HepG2 (cell line): ENCODE measurements around the gene DTHD1. TPM values are rescaled to one million over a fixed set of nuclear protein-coding genes. Genes with fewer than 3 reads are reported as not detected.

ENCODE experiments used
- ATAC-seq: fragments of 200-7000 bp; cut with Tn5 transposase; 3 replicates; pipeline ENCODE4 v1.9.1; 2020; ENCODE audit warnings: mild to moderate bottlenecking, moderate library complexity
- BruUV-seq: library from RNA; stranded (reverse); fragments of 400-500 nt; replicated peaks from 2 replicates; lab custom pipeline; 2021; lab: Mats Ljungman, UMichigan
- CTCF ChIA-PET: fragments of 300-600 bp; formaldehyde crosslinking; extraction: SDS; loops from one replicate; lab custom pipeline; 2021; ENCODE audit warnings: low total read pairs, inconsistent platforms, low intra/inter-chr PET ratio; lab: Yijun Ruan, JAX
- POLR2A ChIA-PET: fragments of 350-600 bp; sonication (Branson Sonifier 250); formaldehyde crosslinking; loops from one replicate; lab custom pipeline; 2020; ENCODE audit warnings: antibody characterized with exemption, inconsistent platforms; lab: Yijun Ruan, JAX
- DNase-seq: peaks from one replicate; pipeline ENCODE4 v3.0.0-alpha.2; 2015; ENCODE audit warnings: low spot score
- FAIRE-seq: peaks from 3 replicates; lab custom pipeline; 2011; peaks lifted over from hg19 to GRCh38; lab: Jason Lieb, UNC
- H2AFZ ChIP-seq: one replicate; pipeline ENCODE4 v1.6.1; 2011; ENCODE audit warnings: low read length, inconsistent platforms
- H3K27ac ChIP-seq: fragments of 300-600 bp; 3 replicates; pipeline ENCODE4 v1.8.0; 2011; ENCODE audit warnings: mixed run types, mild to moderate bottlenecking, mixed read lengths, low read length, inconsistent platforms; ENCODE audit not compliant: insufficient read depth; ENCODE audit errors: extremely low read length
- H3K27me3 ChIP-seq, 2 experiments: fragments of 200-600 bp in 1 of 2; 2 replicates in 1 of 2; 3 replicates in 1 of 2; pipeline versions ENCODE4 v1.6.0 to v1.8.0; 2011; ENCODE audit warnings: low read length in 2 of 2, mild to moderate bottlenecking in 2 of 2, moderate library complexity in 2 of 2, inconsistent platforms in 1 of 2; ENCODE audit not compliant: insufficient read depth in 2 of 2, control insufficient read depth in 1 of 2
- H3K36me3 ChIP-seq, 2 experiments: fragments of 200-600 bp in 1 of 2; replicated peaks in 1 of 2; 2 replicates in 1 of 2; 3 replicates in 1 of 2; pipeline versions ENCODE4 v1.5.1 to v1.8.0; 2011; ENCODE audit warnings: low read length in 2 of 2, inconsistent platforms in 1 of 2; ENCODE audit not compliant: insufficient read depth in 2 of 2, control insufficient read depth in 1 of 2
- H3K4me1 ChIP-seq: 2 replicates; pipeline ENCODE4 v1.5.1; 2012; ENCODE audit warnings: low read length, inconsistent platforms; ENCODE audit not compliant: insufficient read depth
- H3K4me2 ChIP-seq: 2 replicates; pipeline ENCODE4 v1.6.0; 2011; ENCODE audit warnings: low read depth, low read length, inconsistent platforms
- H3K4me3 ChIP-seq, 3 experiments: fragments of 200-600 bp in 1 of 3; sonication (generic), shearing (Covaris generic) in 1 of 3; replicated peaks in 1 of 3; 2 replicates each; pipeline ENCODE4 v1.5.1; 2011 to 2016; ENCODE audit warnings: low read length in 3 of 3, inconsistent platforms in 2 of 3, low read depth in 2 of 3, mild to moderate bottlenecking in 2 of 3, control low read depth in 1 of 3, mixed read lengths in 1 of 3; ENCODE audit not compliant: insufficient read depth in 1 of 3
- H3K79me2 ChIP-seq: one replicate; pipeline ENCODE4 v1.6.1; 2011; ENCODE audit warnings: low read length, inconsistent platforms; ENCODE audit not compliant: insufficient read depth
- H3K9ac ChIP-seq: 2 replicates; pipeline ENCODE4 v1.6.0; 2011; ENCODE audit warnings: mild to moderate bottlenecking, low read depth, low read length, inconsistent platforms; ENCODE audit not compliant: insufficient read depth
- H3K9me3 ChIP-seq: 2 replicates; pipeline ENCODE4 v1.5.1; 2012; ENCODE audit warnings: mild to moderate bottlenecking, low read length
- H4K20me1 ChIP-seq: 2 replicates; pipeline ENCODE4 v1.6.0; 2011; ENCODE audit warnings: inconsistent platforms, mild to moderate bottlenecking, low read length, moderate library complexity; ENCODE audit not compliant: insufficient read depth
- ARHGAP35 ChIP-seq: sonication (generic); formaldehyde crosslinking; IDR thresholded peaks from 2 replicates; pipeline ENCODE4 v1.9.0; 2022; ENCODE audit warnings: mild to moderate bottlenecking, inconsistent platforms, moderate library complexity, missing genetic modification reagents, borderline replicate concordance
- FOSL1 ChIP-seq: sonication (generic); formaldehyde crosslinking; IDR thresholded peaks from 2 replicates; pipeline ENCODE4 v1.9.0; 2021; ENCODE audit warnings: missing genetic modification reagents, borderline replicate concordance
- FOXK1 ChIP-seq: sonication (generic); formaldehyde crosslinking; IDR thresholded peaks from 2 replicates; pipeline ENCODE4 v1.4.0; 2020; ENCODE audit warnings: low read depth, missing genetic modification reagents, borderline replicate concordance
- GMEB1 ChIP-seq: sonication (generic); formaldehyde crosslinking; IDR thresholded peaks from 2 replicates; pipeline ENCODE4 v1.5.1; 2020; ENCODE audit warnings: missing genetic modification reagents, mild to moderate bottlenecking, borderline replicate concordance
- IRX3 ChIP-seq: sonication (generic); formaldehyde crosslinking; IDR thresholded peaks from 2 replicates; pipeline ENCODE4 v1.8.1; 2023; ENCODE audit warnings: mild to moderate bottlenecking, low read depth, missing genetic modification reagents, borderline replicate concordance
- MYC ChIP-seq: sonication (generic); formaldehyde crosslinking; IDR thresholded peaks from 2 replicates; pipeline ENCODE4 v1.9.0; 2021; ENCODE audit warnings: missing genetic modification reagents, borderline replicate concordance
- NR2F1 ChIP-seq, 2 experiments: fragments of 450-650 bp in 1 of 2; formaldehyde crosslinking in 1 of 2; IDR thresholded peaks; 2 replicates each; pipeline versions ENCODE4 v1.5.0 to v1.6.1; 2016 to 2020; ENCODE audit warnings: mild to moderate bottlenecking in 1 of 2, missing compliant biosample characterization in 1 of 2, missing genetic modification reagents in 1 of 2, moderate library complexity in 1 of 2
- PLSCR1 ChIP-seq: sonication (generic); formaldehyde crosslinking; IDR thresholded peaks from 2 replicates; pipeline ENCODE4 v1.5.0; 2020; ENCODE audit warnings: missing genetic modification reagents, mild to moderate bottlenecking, borderline replicate concordance
- SALL2 ChIP-seq: sonication (generic); formaldehyde crosslinking; IDR thresholded peaks from 2 replicates; pipeline ENCODE4 v1.8.1; 2023; ENCODE audit warnings: mild to moderate bottlenecking, missing genetic modification reagents, inconsistent platforms
- SMAD3 ChIP-seq: sonication (generic); formaldehyde crosslinking; IDR thresholded peaks from 2 replicates; pipeline ENCODE4 v1.4.0; 2020; ENCODE audit warnings: missing genetic modification reagents
- TARDBP ChIP-seq: sonication (generic); formaldehyde crosslinking; IDR thresholded peaks from 2 replicates; pipeline ENCODE4 v1.8.0; 2022; ENCODE audit warnings: mild to moderate bottlenecking, missing genetic modification reagents
- ZC3H4 ChIP-seq: sonication (generic); formaldehyde crosslinking; IDR thresholded peaks from 2 replicates; pipeline ENCODE4 v1.4.0; 2020; ENCODE audit warnings: missing genetic modification reagents, borderline replicate concordance
- ZNF124 ChIP-seq: sonication (generic); formaldehyde crosslinking; IDR thresholded peaks from 2 replicates; pipeline ENCODE4 v1.4.0; 2020; ENCODE audit warnings: missing genetic modification reagents
- ZSCAN12 ChIP-seq: sonication (generic); formaldehyde crosslinking; IDR thresholded peaks from 2 replicates; pipeline ENCODE4 v1.9.0; 2021; ENCODE audit warnings: mild to moderate bottlenecking, missing genetic modification reagents
- WGBS: methylation state at CpG from one replicate; pipeline ENCODE4 v1.1.6; 2017; ENCODE audit warnings: low lambda C conversion rate; 5-methylcytosine and 5-hydroxymethylcytosine counted together
- in situ Hi-C: cut with HindIII; loops from 2 replicates; pipeline ENCODE4 v1.10.0; 2017; ENCODE audit warnings: low pct_unique_long_range_greater_than_20kb; ENCODE audit not compliant: extremely low pct_ligation_motif_present
- intact Hi-C: fragments of 100-400 bp; cut with micrococcal nuclease; formaldehyde crosslinking; loops from one replicate; pipeline ENCODE4 v1.10.0; 2022; ENCODE audit not compliant: unreplicated experiment
- polyA plus RNA-seq, 8 experiments: library from polyadenylated mRNA; depleted of rRNA in 3 of 8; stranded (reverse) in 7 of 8; unstranded in 1 of 8; fragments of >200 nt; fragmentation: Illumina TruSeq in 4 of 8; extraction: Trizol in 4 of 8; gene quantifications; 2 replicates each; pipeline versions ENCODE4 v1.2.1 to v1.2.3, GENCODE V29; 2011 to 2016; ENCODE audit warnings: low read depth in 4 of 8, missing spikeins in 1 of 8, mixed read lengths in 1 of 8; ENCODE audit not compliant: insufficient read depth in 1 of 8
- total RNA-seq, 5 experiments: library from RNA; depleted of rRNA; stranded (reverse); fragments of >200 nt; fragmentation: Illumina TruSeq; extraction: Trizol; gene quantifications; 2 replicates each; pipeline ENCODE4 v1.2.3, GENCODE V29; 2016; ENCODE audit warnings: low read depth in 1 of 5
- TF ChIP-seq, protein P1 (sequence below): sonication (generic); formaldehyde crosslinking; IDR thresholded peaks from 2 replicates; pipeline ENCODE4 v1.4.0; 2020; ENCODE audit warnings: missing genetic modification reagents, borderline replicate concordance
- TF ChIP-seq, protein P2 (sequence below): sonication (generic); formaldehyde crosslinking; IDR thresholded peaks from 2 replicates; pipeline ENCODE4 v1.4.0; 2020; ENCODE audit warnings: mild to moderate bottlenecking, missing genetic modification reagents
- TF ChIP-seq, protein P3 (sequence below): sonication (generic); formaldehyde crosslinking; IDR thresholded peaks from 2 replicates; pipeline ENCODE4 v1.8.1; 2022; ENCODE audit warnings: low read depth, mild to moderate bottlenecking, missing genetic modification reagents

Gene DTHD1
- total and polyA plus RNA-seq, 2 of the 13 experiments (the other 11 are each of a cell fraction or from before 2014, with no cell fraction given): not detected

GRCh38 chr4:36260731-36261130 lies 20.7 kb upstream of the DTHD1 start:
- Histone ChIP-seq H4K20me1 (no peaks in the 10 kb centered on the region), H3K36me3 (no peaks in the 10 kb centered on the region), H3K79me2 (no peaks in the 10 kb centered on the region), H3K9me3 (no peaks in the 10 kb centered on the region), H3K9ac (no peak overlapping the region), H3K27me3 (no peaks in the 10 kb centered on the region), H2AFZ (no peak overlapping the region), H3K4me3 (no peak overlapping the region), H3K27ac (no peak overlapping the region), H3K4me1 (no peaks in the 10 kb centered on the region), H3K4me2 (no peak overlapping the region)
- intact Hi-C loops (no loop called here), in situ Hi-C loops (no loop called here)
- 2% methylated on average over 5 of the region's 5 CpGs for WGBS
- ATAC-seq (no peak), FAIRE-seq (no peak), DNase-seq (no peak)
- no TSS peak for BruUV-seq
- ChIA-PET CTCF (no interaction called here), POLR2A (no interaction called here)
- TF ChIP-seq ZNF124 (CRISPR knock-in tag) (no peak), SMAD3 (no peak), TARDBP (CRISPR knock-in tag) (no peak), SALL2 (CRISPR knock-in tag) (no peak), ARHGAP35 (CRISPR knock-in tag) (no peak), GMEB1 (no peak), PLSCR1 (CRISPR knock-in tag) (no peak), NR2F1 (CRISPR knock-in tag; IDR thresholded peaks at IDR 0.05) (no peak), ZSCAN12 (CRISPR knock-in tag) (no peak), ZC3H4 (CRISPR knock-in tag) (no peak), FOSL1 (no peak), IRX3 (no peak), FOXK1 (CRISPR knock-in tag) (no peak), MYC (CRISPR knock-in tag) (no peak)
- TF ChIP-seq, protein P1, sequence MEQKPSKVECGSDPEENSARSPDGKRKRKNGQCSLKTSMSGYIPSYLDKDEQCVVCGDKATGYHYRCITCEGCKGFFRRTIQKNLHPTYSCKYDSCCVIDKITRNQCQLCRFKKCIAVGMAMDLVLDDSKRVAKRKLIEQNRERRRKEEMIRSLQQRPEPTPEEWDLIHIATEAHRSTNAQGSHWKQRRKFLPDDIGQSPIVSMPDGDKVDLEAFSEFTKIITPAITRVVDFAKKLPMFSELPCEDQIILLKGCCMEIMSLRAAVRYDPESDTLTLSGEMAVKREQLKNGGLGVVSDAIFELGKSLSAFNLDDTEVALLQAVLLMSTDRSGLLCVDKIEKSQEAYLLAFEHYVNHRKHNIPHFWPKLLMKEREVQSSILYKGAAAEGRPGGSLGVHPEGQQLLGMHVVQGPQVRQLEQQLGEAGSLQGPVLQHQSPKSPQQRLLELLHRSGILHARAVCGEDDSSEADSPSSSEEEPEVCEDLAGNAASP: no peak
- TF ChIP-seq, protein P2, sequence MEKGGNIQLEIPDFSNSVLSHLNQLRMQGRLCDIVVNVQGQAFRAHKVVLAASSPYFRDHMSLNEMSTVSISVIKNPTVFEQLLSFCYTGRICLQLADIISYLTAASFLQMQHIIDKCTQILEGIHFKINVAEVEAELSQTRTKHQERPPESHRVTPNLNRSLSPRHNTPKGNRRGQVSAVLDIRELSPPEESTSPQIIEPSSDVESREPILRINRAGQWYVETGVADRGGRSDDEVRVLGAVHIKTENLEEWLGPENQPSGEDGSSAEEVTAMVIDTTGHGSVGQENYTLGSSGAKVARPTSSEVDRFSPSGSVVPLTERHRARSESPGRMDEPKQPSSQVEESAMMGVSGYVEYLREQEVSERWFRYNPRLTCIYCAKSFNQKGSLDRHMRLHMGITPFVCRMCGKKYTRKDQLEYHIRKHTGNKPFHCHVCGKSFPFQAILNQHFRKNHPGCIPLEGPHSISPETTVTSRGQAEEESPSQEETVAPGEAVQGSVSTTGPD (CRISPR knock-in tag): no peak
- TF ChIP-seq, protein P3, sequence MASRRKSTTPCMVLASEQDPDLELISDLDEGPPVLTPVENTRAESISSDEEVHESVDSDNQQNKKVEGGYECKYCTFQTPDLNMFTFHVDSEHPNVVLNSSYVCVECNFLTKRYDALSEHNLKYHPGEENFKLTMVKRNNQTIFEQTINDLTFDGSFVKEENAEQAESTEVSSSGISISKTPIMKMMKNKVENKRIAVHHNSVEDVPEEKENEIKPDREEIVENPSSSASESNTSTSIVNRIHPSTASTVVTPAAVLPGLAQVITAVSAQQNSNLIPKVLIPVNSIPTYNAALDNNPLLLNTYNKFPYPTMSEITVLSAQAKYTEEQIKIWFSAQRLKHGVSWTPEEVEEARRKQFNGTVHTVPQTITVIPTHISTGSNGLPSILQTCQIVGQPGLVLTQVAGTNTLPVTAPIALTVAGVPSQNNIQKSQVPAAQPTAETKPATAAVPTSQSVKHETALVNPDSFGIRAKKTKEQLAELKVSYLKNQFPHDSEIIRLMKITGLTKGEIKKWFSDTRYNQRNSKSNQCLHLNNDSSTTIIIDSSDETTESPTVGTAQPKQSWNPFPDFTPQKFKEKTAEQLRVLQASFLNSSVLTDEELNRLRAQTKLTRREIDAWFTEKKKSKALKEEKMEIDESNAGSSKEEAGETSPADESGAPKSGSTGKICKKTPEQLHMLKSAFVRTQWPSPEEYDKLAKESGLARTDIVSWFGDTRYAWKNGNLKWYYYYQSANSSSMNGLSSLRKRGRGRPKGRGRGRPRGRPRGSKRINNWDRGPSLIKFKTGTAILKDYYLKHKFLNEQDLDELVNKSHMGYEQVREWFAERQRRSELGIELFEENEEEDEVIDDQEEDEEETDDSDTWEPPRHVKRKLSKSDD (CRISPR knock-in tag): no peak
